Activated CD8-positive, alpha-beta memory T cell treated with anti-CD3 and anti-CD28 coated beads, Interleukin-2, amount 50 U/mL, for 1 hour (primary cell): Measurements from ENCODE around the gene SPDEF.
A peak's percentile ranks its signal among the peaks of the same experiment; 100 is the strongest.

Experiments used
- DNase-seq: peaks from one replicate; pipeline ENCODE4 v3.0.0-alpha.2; 2020; ENCODE audit errors: extremely low read depth

Gene SPDEF

DNA sequence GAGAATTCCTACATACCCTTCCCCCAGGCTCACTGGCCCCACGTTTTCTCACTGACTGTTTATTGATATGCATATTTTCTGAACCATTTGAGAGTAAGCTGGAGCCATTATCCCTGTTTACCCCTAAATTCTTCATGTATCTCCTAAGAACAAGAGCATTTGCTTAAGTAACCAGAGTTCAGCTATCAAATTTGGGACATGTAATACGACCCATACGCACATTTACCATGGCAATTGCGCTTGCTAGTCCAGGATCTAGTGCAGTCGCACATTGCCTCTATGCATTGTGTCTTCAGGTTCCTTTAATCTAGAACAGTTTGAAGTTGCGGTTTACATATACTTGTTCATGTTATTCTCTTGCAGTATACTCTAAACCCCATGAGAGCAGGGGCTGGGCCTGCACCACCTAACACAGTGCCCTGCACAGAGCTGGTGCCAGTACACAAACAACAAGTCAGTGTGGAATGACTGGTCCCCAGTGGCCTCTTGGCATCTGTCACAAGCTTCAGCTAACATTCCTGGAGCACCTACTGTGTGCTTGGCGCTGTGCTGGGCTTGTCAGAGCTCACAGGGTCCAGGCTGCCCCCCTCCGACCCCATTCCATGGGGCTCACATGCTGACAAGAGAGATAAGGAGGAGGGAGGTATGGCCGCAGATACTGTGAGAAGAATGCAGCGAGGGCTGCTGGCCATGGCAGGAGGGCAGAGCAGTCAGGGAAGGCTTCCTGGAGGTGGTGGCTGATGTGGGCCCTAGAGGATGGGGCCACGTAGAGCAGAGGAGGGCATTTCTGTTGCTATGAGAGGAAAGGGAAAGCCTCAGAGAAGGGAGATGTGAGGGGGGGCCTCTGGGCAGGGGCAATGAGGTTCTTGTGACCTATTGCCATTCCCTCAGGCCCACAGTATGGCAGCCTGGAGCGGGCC, 28.1 kb downstream of the SPDEF start:
- DNase-seq: no peak

DNA sequence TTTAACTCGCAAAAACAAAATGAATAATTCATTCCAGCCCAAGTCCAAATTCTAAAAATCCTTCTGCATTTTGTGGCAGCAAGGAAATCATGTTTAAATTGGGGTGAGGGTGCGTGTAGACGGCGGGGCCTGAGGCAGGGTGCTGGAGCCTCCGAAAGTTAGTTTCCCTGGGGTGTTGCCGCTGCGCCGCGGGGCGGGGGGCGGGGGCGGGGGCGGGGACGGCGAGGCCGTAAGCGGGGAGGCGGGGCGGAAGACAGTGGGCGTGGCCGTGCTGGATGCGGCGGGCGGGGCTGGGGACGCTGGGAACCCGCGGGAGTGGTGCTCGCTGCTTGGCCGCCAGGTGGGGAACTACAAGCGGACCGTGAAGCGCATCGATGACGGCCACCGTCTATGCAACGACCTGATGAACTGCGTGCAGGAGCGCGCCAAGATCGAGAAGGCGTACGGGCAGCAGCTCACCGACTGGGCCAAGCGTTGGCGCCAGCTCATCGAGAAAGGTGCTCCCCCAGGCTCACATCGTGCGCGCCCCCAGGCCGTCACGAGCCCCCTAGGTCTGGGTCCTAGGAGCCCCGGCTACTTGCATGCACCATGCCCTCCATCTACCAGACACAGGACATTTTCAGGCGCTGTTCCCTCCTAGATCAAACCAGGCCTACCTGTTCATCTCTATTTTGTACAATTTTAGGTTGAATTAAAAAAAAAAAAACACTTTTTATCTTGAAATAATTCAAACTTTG, 29.0 kb downstream of the SPDEF start:
- peak; percentile 90 for DNase-seq

DNA sequence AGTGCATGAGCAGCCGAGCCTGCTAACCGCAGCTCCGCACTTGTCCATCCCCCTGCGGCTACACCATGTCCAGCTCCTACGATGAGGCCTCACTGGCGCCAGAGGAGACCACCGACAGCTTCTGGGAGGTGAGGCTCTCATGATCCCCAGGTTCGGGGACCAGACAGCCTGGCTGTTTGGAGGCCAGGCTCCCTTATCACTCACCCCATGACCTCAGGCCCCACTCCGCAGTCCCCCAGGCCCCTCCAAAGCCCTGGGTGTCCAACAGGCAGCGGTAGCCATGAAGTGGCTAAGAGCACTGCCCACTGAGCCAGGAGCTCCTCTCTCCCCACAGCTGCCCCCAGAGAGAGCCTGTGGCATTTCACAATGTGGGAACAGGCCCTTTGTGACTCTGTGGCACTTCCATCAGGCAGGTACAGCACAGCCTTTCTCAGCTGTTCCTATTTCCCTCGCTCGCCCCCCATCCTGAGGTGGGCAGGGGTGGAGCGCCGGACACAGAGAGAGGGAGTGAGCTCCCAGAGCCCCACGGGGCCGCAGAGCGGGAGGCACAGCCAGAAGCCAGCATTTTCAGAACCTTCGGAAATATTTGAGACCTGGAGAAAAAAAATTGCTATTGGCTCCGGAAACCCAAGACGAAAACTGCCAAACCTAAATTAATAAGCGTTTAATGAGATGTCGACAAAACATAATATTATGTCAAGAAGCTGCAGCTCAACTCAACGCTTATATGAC, 29.7 kb downstream of the SPDEF start:
- DNase-seq: no peak

DNA sequence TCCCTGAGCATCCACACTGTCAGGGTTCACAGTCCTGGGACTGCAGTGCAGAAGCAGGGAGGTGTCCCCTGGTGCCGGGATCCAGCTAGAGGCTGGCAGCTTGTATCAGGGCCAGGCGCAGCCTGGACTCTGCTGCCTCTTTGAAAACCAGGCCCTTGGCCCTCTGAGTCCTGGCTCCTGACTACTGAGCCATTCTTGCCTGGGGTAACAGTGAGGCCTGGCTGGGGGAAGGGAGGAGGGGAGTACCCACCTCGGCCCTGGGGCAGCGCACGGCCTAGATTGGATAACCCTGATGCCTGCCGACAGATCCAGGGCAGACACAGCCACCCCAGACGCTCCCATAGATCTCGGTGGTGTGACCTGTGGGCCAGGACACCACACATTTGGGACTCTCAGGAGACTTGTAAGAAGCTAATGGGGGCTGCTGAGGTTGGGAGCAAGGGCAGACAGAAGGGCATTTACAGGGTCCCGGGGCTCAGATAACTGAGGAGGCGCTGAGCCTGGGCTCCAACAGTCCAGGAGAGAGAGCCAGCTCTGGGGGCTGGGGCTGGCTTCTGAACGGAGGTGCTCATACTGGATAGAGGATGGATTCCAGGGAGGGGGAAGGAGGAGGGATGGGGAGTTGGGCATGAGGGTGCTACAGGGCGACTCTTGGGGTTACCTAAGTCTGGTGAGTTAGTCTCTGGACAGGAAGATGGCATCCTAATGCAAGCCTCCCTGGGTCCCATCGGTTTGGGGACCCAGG, 30.5 kb downstream of the SPDEF start:
- DNase-seq: no peak

DNA sequence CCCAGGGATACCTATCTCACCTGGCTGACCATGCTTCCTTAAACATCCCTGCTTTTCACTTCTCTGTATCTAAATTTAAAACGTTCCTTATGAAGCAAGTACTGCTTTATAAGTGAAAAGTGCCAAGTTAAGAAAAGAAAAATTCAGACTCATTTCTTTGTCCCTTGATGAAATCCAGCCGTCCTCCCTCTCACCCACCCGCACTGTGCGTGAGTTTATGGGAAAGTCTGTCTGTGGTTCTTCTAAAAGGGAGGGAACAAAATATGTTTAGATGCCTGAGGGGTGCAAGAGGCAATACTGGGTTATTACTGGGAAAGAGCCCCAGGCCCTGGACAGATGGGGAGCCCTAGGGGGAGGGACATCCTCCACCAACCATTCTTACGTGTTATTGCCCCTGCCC, 31.2 kb downstream of the SPDEF start:
- no peak for DNase-seq

DNA sequence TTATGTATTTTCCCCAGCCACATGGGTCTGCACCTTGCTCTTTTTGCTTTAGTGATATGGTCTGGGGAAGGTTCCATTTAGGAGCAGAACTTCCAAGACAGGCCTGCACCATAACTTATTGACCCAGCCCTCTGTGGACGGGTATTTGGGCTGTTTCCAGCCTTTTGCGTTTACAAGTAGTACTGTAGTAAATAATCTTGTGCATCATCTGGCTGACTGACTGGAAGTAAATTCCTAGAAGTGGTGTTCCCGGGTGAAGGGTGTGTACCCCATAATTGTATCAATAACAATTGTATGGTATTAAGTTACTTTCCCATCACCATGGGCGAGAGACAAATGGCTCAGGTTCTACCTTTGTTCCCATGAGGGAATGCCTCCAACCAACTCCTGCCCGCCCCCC, 31.6 kb downstream of the SPDEF start:
- DNase-seq: no peak

DNA sequence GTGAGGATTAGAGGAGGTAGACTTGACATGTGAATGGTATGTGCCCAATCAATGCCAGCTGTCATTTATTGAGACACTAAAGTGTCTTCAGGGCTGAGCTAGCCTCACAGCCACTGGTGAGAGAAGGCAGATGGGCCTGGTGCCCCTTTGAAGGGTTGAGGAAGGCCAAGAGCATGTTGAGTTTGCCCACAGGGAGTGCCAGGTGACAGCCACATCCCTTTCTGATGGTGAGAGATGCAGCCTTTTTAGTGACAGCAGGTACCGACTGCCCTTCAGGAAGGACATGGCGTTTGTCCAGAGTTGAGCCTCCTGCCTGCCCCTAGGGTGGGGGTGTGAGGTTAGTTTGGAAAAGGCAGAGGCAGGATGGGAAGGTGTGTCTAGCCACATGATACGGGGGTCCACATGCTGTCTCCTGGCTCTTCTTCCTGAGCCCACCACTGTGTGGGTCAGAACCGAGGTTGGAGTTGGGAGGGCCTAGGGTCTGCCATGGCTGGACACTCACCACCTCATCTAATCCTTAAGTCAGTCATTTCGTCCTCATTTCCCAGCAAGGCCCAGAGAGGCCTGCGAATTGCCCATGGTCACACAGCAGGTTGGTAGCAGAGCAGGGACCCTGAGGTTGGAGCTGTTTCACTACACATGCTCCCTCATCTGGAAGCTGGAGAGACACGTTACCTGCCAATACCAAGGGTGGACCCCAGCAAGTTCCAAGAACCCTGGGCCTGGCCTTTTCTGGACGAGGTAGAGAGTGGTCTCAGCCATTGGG, 32.5 kb downstream of the SPDEF start:
- DNase-seq: no peak

DNA sequence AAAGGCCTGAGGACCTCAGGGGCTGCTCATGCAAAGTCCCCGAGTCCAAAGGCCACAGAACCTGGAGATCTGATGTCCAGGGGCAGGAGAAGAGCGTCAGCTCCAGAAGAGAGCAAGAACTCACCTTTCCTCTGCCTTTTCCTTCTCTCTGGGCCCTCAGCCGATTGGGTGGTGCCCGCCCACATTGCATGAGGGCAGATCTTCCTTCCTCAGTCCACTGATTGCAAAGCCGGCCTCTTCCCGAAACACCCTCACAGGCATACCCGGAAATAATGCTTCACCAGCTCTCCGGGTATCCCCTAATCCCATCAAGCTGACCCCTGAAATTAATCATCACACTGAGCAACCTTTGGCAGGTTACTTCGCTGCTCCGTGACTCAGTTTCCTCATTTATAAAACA, 33.4 kb downstream of the SPDEF start:
- DNase-seq: no peak

DNA sequence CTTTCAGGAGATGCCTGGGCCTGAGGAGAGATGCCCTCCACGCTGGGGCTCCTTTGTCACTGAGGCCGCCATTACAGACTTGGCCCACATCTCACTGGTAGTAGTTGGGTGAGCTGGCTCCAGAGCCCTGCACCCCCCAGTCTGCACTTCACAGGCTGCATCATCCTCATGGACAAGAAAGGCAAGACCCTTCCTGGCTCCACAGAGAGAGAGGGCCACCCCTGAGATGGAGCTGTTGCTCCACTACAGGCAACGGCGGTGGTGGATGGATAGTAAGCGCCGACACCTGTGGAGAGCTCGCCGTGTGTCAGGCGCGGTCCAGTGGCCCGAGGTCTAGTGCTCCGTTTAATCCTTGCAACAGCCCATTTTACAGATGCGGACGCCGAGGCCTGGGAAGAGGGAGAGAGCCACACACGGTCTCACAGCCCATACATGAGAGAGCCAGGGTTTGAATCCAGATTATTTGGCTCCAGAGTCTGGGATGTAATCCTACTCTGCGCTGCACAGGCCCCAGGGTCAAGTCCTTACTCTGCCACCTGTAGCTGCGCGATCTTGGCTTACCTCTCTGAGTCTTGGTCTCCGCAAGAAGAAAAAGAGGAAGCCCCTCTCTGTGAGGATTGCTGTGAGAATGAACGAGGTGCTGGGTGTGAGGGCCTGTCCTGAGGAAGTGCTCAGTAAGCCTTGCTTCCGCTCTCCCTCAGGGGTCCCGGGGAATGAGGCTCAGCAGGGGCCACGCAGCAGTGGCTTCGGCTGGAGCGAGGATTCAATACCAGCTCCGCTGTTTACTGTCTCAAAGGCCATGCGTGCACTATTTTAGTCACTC, 34.5 kb downstream of the SPDEF start:
- DNase-seq: no peak

DNA sequence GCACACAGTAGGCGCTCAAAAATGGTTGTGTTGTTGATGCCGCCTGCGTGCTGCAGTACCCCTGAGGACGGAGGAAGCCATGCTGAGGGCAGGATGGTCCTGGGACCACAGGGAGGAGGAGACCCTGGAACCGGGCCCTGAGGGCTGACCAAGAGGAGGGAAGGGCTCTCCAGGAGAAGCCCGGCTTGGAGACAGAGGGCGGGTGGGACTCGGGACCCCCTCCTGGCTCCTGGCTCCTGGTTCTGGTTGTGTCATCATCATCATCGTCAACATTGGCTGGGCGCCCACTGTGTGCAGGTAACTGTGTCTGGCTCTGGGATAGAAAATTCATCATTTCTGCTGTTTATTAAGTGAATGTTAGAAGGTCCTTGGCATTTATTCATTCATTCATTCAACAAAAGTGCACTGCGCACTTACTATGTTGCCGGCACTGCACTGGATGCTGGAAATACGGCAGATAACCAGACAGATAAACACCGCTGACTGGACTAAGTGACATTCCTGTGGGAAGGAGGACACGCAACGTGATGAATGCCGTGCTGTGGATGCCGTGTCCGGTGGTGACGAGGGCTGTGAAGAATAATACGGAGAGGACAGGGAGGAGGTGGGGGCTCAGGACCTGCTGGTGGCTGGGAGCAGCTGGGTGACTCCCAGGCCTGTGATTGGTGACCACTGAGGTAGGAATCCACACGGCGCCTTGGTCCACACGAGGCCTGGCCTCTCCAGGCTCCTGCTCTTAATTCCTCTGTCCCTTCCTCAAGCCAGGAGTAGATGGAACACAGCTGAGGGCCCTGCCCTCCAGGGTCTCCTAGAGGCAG, 35.3 kb downstream of the SPDEF start:
- DNase-seq: no peak

DNA sequence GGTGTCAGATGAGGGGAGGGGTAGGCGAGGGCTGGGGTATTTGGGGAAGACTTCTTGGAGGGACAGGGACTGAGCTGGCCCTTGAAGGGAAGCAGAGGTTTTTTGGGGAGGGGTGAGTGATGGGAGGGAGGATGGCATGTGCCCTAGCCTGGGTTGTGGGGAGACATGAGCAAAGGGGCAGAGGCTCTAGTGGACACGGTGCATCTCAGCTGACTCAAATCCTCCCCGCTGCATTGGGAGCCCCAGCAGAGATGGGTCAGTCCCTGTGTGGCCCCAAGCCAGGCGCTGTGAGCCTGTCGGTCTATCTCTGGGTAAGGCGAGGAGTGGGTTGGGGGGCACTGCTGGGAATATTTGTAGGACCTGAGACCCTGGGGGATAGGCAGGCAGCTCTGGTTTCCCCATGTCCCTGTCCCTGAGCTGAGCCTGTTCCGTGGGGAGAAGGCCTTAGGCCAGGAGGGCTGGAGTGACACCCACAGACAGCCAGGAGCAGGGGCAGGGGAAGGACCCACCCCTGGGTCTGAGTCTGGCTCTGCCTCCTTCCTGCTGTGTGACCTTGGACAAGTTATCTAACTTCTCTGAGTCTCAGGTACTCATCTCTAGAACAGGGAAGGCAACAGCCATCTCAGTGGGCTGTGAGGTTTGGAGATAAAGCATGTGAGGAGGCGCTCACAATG, 36.0 kb downstream of the SPDEF start:
- DNase-seq: no peak

DNA sequence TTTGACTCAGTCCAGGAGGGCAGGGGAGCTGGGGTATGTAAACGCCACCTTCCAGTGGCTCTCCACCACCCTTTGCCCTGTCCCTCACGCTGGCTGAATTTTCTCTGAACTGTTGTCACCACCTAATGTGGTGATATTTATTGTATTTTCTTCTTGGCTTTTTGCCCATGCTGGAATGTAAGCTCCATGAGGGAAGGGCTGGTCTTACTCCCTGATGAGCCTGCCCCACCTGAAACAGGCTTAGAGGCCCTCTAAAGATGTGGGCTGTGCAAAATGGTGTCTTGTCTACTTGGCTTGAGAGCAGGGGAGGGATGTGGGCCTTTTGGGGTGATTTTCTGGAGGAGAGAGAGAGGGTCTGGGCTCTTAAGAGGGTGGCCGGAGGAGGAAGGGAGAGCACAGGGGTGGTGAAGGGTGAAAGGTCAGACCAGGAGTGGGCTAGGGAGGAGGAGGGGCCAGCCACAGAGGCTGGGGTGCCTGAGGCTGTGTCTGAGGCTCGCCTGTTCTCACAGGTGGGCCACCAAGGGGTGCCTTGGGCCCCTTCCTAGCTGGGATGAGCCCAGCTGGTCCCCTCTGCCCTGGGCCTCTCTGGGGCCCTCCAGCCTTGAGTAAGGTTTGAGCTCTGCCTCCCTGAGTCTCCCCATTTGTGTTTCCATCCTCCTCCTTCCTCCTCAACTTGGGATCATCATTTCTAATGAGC, 37.3 kb downstream of the SPDEF start:
- no peak for DNase-seq

DNA sequence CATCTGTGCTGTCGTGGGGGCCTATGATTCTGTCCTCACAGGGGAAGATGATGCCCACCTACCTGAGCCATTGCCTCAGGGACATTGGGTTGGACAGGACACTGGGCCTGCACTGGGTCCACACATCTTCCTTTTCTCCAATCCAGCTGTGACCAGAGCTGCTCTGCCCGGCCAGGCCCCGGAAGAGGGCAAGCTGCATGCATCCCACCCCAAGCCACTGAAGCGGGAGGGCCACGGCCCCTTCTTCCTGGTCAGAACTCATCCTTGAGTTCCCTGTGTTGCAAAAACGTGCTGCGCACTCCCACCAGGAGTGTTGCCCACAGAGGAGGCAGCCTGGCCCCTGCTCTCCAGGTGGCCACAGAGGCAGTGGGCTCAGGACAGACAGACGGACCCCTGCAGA, 38.2 kb downstream of the SPDEF start:
- no peak for DNase-seq

DNA sequence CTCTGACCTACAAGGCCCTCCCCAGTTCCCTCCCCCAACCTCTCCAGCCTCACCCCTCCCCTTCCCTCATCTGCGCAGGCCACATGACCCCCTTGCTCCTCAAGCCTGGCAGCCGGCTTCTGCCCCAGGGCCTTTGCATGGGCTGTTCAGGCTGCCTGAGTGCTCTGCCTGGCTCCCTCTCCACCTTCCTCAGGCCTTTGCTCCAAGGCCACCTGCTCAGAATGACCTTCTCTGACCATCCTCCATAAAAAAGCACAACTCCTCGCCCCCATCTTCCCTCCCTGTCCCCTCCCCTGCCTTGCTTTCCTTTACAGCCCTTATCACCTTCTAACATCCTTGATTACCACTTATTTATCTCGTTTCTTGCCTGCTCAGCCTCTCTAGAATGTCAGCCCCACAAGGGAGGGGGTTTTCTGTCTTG, 38.7 kb downstream of the SPDEF start:
- no peak for DNase-seq

DNA sequence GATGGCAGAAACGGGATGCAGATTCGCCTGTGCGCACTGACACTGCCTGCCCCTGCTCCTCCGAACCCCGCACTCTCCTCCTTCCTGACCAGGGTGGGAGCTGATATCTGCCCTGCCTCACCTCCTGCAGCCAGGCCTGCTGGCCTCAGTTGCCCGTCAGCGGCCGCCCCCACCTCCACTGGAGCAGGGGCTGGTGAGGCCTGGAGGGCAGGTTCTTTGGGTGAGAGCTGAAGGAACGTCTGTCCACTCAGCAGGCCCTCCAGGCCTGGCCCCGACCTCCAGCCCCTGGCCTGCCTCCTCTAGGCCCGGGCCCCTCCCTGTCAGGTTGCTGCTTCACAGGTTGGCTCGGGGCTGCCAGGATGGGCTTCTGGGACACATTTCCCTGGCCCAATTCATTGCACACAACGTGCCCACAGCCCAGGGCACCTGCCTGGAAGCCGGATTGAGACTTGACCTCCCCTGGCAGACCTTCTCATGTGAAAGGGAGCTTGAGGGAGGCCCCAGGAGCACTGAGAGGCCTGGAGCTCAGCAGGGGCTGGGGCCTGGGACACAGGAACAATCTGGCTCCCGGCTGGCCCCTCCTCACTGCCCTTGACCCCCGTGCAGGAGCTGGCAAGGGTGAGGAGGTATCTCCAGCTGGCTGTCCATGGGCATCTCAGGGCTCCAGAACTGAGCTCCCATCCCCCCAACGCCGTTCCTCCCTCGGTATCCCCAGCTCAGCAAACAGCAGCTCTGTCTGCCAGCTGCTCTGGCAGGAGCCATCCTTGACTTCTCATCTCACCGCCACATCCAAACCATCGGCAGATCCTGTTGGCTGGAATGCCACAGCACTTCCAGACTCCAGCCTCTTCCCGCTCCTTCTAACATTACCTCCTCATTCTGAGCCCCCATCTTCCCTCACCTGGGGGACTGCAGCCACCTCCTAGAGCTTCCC, 39.5 kb downstream of the SPDEF start:
- DNase-seq: no peak

DNA sequence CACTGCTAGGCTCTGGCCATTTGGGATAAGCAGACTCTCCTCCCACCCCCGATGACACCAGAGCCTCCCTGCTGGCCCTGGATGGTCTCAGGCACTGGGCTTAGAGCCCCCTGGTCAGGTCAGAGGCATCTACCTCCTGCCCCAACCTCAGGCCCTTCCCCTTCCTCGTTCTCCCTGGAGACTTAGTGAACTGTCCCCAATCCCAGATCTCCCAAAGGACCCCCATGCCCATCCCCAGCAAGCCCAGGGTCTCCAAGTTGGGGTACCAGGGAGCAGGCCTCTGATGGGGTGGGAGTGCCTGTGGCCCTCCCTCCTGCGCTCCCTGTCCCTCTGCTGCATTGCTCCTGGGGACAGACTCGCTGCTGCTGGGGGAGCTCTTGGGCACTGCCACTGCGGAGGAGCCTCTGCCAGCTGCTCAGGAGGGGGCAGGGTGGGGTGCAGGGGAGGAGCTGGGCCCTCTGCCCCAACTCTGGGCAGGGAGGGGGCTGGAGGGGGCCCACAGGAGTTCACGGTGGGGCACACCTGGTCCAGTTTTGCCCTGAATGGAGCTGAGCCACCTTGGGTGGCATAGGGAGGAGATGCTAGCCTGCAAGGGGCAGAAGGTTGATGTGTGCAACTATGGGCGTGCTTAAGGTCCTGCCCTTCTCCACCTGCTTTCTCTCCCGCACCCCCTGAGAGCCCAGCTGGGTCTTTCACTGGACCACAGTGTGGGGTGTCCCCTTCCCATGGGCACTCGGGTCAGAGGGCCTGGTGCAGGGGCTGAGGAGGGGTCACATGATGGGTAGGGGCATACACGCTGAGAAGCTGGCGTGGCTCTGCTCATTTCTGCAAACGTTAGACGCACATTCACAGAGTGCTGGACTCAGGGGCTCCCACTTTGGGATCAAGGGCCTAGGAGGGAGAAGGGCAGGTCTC, 40.4 kb downstream of the SPDEF start:
- no peak for DNase-seq
